Putamen (tissue), 1 donor: ENCODE measurements around the gene AGAP3.
"Not testable (repeated sequence)": the region's sequence is repeated elsewhere in the genome, so short reads cannot be mapped to it uniquely, and the experiment has no call there.

Experiments used
- DNase-seq: peaks from one replicate; pipeline ENCODE4 v3.0.0-alpha.2; 2016; ENCODE audit warnings: low spot score

The AGAP3 gene

GRCh38 chr7:151085691-151086620, at the start of gene AGAP3:
Gene AGAP3 (plus strand): TSS chr7:151086475. CDS start chr7:151086742, 267 bp downstream.
- peak; percentile 88 for DNase-seq

DNA sequence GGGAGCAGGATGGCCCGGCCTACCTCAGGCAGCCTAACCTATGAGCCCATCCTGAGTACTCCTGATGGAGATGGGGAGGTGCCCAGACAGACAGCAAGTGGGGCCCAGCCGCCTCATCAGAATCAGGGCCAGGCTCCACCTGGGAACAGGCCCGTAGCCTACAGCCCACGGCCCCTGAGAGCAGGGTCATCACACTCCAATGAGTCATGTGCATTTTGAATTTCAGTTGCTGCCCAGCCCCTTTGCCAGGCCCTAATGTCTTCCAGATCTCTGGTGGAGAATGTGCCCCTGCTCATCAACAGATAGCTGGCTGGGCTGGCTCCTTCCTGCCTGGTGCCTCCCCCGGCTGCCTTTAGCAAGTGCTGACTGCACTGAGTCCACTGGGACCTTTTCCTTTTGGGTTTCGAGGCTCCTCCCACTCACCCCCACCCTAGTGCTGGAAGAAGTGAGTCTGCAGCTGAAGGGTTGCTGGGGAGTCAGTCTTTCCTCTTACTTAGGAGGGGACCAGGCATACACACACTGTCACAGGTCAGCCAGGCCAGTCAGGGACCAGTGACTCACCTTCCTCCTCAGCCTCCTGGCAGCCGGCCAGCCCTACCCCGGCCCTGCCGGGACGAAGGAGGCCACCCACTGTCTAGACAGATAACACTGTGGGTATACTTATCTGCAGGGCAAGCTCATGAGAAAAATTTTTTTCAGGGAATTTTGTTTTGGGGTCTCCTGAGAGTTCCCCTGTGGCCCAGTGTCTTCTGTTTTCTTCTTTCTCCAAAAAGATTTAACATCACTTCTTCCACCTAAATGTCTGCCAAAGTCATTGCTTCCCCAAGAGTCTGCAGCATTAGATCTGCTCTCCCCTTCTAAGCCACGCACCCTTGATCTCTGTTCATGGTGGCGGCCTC, 47.1 kb upstream of the AGAP3 start:
- DNase-seq, result no peak

- no peak for DNase-seq
These were observed 46.3 kb upstream of the AGAP3 start for GRCh38 chr7:151039850-151040548.

DNA sequence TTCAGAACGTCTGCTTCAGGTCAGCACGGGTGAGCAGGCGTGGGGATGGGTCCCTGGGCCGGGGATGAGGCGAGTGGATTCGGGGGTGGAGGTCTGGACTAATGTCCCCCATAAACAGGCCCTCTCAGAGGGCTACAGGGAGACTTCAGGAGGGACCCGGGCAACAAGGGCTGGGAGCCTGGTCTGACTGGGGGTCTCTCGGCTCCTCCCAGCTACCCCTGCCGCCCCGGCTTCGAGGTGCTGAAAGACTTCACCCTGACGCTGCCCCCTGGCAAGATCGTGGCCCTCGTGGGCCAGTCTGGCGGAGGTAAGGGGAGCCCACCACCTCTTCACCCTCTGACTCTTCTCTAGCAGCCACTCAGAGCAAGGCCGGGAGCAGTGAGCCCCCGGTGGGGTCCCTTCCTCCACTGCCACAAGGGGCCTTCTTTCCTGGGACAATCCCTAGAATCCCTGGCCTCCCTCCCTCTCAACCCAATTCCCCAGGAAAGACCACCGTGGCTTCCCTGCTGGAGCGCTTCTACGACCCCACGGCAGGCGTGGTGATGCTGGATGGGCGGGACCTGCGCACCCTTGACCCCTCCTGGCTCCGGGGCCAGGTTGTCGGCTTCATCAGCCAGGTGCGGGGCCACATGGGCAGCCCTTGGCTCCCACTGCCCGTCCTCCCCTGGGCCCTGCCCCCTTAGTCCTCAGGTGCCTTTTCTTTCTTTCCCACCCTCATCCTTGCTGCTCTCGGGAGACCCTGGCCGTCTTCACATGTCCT, 45.5 kb upstream of the AGAP3 start:
- DNase-seq, result no peak

- DNase-seq, result not testable (repeated sequence)
These were observed 42.8 kb upstream of the AGAP3 start for GRCh38 chr7:151043449-151043848.

DNA sequence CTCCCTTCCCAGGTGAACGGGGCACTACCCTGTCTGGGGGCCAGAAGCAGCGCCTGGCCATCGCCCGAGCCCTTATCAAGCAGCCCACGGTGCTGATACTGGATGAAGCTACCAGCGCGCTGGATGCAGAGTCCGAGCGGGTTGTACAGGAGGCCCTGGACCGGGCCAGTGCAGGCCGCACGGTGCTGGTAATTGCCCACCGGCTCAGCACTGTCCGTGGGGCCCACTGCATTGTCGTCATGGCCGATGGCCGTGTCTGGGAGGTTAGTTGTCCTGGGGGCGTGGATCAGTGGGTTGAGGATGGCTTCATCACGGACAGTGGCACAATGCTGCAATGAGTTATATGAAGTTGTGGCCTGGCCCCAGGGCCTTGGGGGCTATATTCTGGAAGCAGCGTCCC, 42.3 kb upstream of the AGAP3 start:
- no peak for DNase-seq

DNA sequence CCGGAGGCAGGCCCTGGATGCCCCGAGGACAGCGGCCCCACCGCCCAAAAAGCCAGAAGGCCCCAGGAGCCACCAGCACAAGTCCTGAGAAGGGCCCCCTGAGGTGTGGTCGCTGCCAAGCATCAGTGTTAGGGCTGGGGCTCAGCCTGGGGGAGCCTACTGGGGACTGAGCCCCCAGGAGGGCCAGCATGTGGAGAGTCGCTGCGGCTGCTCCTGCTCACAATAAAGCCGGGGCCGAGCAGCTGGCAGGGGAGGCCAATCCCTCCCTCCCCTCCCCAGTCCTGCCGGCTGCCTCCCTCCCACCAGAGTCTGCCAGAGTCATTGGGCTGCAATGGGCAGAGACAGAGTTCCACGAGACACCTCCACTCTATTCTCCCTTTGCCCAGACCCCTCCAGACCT, 41.0 kb upstream of the AGAP3 start:
- no peak for DNase-seq

GRCh38 chr7:151045967-151046366, 40.3 kb upstream of the AGAP3 start:
- DNase-seq, result peak; percentile 47

GRCh38 chr7:151046603-151047573, 39.4 kb upstream of the AGAP3 start:
- DNase-seq, result no peak

DNA sequence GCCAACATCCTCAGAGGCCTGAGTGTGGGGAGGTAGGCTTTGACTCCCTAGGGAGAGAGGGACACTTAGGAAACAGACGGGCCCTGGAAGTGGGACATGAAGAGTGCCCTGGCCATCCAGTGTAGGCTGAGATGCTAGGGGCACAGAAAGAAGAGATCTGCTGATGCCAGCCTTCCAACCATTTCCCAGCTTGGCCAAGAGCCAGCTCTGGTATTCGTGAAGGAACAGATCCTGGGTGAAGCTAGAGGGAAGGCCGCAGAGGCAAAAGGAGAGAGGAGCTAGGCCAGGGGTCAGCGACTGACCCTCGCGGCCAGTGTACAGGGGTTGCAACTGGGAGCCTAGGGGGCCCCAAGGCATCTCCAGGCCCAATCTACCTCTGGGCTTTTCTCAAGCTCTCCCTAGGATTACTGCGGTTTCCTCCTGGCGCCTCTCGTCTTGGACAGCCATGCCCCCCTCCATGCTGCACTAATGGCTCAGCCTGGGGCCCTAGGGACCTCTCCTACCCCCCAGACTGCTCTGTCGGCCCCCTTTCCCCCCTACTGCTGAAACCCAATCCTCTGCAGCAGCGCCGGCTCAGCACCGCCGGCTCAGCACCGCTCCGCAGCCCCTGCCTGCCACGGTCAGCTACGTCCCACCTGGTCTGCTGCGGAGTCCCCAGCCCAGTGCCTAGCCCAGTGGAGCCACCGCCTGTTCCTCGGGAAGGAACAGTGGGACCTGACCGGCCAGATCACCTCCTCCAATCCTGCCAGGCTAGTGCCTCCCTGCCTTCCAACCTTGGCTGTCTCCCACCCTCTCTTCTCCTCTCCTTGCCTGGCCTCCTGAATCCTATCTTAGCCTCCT, 38.1 kb upstream of the AGAP3 start, which contains the start of gene ASIC3:
Gene ASIC3, plus strand, starts transcription at position 556 of the 840 bp plus-strand sequence. CDS start 355 bp downstream, outside the sequence.
- DNase-seq, result no peak

- no peak for DNase-seq
These were observed 37.3 kb upstream of the AGAP3 start for GRCh38 chr7:151048911-151049463.

- DNase-seq, result peak; percentile 45
These were observed 35.2 kb upstream of the AGAP3 start for GRCh38 chr7:151051108-151051507.

DNA sequence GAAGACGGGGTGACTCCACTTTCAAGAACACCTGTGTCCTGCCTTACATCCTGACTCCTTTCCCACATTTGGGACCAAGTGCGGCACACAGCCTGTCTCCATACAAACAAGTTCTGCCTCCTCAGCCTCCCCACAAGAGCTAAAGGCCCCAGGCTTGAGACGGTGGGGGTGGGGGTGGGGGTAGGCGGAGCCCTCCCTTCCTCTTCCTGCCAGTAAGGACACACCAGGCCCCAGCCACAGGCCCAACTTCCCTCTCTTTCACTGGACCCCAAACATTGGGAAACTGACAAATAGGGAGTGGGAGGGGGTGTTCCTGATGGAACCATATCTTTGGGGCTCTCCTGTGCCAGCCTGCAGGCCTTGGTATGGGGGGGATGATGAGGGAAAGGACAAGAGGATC, 33.2 kb upstream of the AGAP3 start:
- no peak for DNase-seq

GRCh38 chr7:151053751-151054150, 32.5 kb upstream of the AGAP3 start:
- no peak for DNase-seq

GRCh38 chr7:151056283-151056665, 30.0 kb upstream of the AGAP3 start:
- DNase-seq, result no peak

DNA sequence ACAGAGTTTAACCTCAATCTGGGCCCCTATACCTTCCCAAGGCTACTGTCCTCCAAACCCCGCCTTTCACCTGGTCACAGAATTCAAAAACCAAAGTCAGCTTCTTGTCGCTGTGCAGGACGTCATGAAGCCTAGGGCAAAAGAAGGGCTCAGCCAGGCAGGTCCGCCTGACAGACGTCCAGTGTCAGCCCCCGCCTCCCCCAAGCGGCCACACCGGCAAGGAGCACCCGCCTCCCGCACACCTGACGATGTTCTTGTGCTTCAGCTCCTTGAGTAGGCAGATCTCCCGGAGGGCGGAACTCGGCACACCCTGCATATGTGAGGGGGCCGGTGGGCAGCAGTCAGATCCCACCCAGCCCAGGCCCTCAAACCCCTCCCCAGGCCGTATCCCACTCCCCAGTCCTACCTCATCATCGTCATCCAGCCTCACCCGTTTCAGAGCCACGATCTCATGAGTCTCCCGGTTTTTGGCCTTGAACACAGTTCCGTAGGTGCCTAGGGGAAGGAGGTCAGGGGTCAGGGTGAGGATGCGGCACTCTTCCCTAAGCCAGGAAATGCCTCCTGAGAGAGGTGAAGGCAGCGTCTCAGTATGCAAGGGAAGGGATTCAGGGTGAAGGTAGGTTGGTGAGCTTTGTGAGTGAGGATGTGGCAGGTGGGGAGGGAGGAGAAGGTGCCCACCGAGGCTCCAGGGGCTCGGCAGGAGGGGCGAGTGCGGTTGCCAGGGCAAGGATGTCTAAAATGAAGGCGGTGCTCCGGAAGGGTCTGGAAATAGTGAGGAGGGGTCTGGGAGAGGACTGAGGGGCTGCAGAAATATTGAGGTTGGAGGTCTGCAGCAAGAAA, 29.4 kb upstream of the AGAP3 start:
- DNase-seq, result no peak

GRCh38 chr7:151057506-151057988, 28.7 kb upstream of the AGAP3 start, which contains the start of gene CDK5:
Gene CDK5 (minus strand): TSS chr7:151057897. CDS start chr7:151057848, 49 bp downstream.
- no peak for DNase-seq
